Peyer's patch (tissue), 4 donors: ENCODE data around the gene LRRC15. TPM values are rescaled to one million over a fixed set of nuclear protein-coding genes. Genes with fewer than 3 reads are reported as not detected.
A peak's percentile ranks its signal among the peaks of the same experiment; 100 is the strongest.

Experiments used
- DNase-seq, 3 donors: peaks; one replicate each; pipeline ENCODE4 v3.0.0-alpha.2; 2017 to 2019
- H3K27ac ChIP-seq, 4 donors: fragments of 200-600 bp; sonication (generic); one replicate each; pipeline ENCODE4 v1.5.1; 2016 to 2019
- H3K27me3 ChIP-seq, 2 donors: fragments of 200-600 bp; sonication (generic); one replicate each; pipeline ENCODE4 v1.5.1; 2019
- H3K36me3 ChIP-seq, 3 donors: fragments of 200-600 bp; sonication (generic); one replicate each; pipeline ENCODE4 v1.5.1; 2016 to 2019
- H3K4me1 ChIP-seq, 4 donors: fragments of 200-600 bp; sonication (generic); one replicate each; pipeline ENCODE4 v1.5.1; 2016 to 2019
- H3K4me3 ChIP-seq, 4 donors: fragments of 200-600 bp; sonication (generic); 1 replicate in 3 of 4; 2 replicates in 1 of 4; pipeline ENCODE4 v1.5.1; 2016 to 2019; ENCODE audit warnings: mild to moderate bottlenecking in 1 of 4
- H3K9me3 ChIP-seq, 4 donors: fragments of 200-600 bp; sonication (generic); one replicate each; pipeline ENCODE4 v1.5.1; 2016 to 2019; ENCODE audit warnings: mild to moderate bottlenecking in 1 of 4
- CTCF ChIP-seq, 6 experiments: fragments of 450-650 bp in 4 of 6; fragments of 200-600 bp in 2 of 6; sonication (generic) in 1 of 6; IDR thresholded peaks; one replicate each; pipeline ENCODE4 v1.5.1; 2017 to 2019; ENCODE audit warnings: antibody characterized with exemption in 6 of 6, mild to moderate bottlenecking in 3 of 6, moderate library complexity in 1 of 6
- POLR2A ChIP-seq, 2 donors: fragments of 450-650 bp; IDR thresholded peaks; one replicate each; pipeline ENCODE4 v1.5.1; 2017; ENCODE audit warnings: antibody characterized with exemption in 2 of 2, mild to moderate bottlenecking in 2 of 2, moderate library complexity in 2 of 2
- total RNA-seq, 4 donors: library from RNA; depleted of rRNA; stranded (reverse); fragments of >200 nt; gene quantifications; one replicate each; pipeline ENCODE4 v1.1.0, GENCODE V29; 2016

The LRRC15 gene
- total RNA-seq, 4 donors from 2014 or later: 0.28 TPM; not detected in 3

DNA sequence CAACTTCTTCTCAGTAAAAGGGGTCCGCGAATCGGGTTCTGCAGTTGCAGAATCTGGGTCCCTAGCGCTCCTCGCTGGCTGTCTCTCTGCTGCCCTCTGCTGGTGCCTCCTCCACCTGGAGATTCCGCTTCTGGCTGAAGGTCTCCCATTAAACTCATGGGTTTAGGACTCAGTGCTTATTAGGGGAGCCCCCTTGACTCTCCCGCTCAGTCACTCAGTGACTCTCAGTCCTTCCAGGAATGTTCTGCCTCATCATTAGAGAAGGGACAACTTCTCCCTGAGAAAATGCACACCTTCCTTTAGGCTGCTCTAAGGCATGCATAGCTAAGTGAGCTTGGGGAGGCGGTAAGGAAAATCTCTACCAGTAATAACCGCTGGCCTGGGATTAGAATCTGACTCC is 25.5 kb downstream of the LRRC15 start:
- TF ChIP-seq CTCF (IDR thresholded peaks at IDR 0.05): peak; percentile 55 to 89 (median 70)
- TF ChIP-seq POLR2A (IDR thresholded peaks at IDR 0.05): no peak
- no peak overlapping the region for H3K4me3 ChIP-seq
- no peaks in the 10 kb centered on the region for H3K36me3 ChIP-seq
- no peaks in the 10 kb centered on the region for H3K4me1 ChIP-seq
- H3K27me3 ChIP-seq: no peaks in the 10 kb centered on the region
- no peak overlapping the region for H3K27ac ChIP-seq
- DNase-seq: peak; percentile 73 to 90 (median 84)
- no peaks in the 10 kb centered on the region for H3K9me3 ChIP-seq

GRCh38 chr3:194343561-194343893 is 26.0 kb downstream of the LRRC15 start:
- no peak for DNase-seq
- H3K27ac ChIP-seq: no peak overlapping the region
- H3K4me1 ChIP-seq: no peaks in the 10 kb centered on the region
- no peak for TF ChIP-seq CTCF (IDR thresholded peaks at IDR 0.05)
- H3K4me3 ChIP-seq: no peak overlapping the region
- no peaks in the 10 kb centered on the region for H3K36me3 ChIP-seq
- no peaks in the 10 kb centered on the region for H3K9me3 ChIP-seq
- H3K27me3 ChIP-seq: no peaks in the 10 kb centered on the region

DNA sequence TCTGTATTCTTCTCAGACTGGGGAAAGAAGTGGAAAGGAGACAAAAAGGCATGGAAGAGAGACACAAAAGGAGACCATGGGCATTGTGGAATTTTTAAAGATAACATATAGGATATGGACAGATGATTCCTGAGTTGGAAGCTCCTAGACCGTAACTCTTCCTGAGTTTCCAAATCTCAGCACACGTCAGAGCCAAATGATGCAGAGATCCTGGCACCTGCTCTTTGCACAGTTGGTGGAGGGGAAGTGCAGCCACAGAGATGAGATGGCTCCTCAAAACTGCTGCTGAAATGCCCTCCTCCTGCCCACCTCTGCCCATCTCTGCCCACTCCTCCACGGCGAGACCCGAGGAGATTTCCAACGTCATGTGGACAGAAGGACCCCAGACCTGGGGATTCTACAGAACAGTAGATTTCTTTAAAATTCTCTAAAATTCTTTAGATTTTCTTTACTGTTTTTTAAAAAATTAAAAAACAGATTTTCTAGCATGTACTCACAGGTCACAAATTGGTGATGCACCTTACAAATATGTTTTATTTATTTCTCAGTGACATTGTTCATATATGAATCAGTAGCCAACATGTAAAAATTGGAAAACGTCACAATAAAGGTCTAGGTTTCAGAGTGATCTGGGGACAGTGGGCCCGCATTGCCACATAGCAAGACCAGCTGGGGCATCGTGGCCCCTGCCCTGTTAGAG is 26.5 kb downstream of the LRRC15 start:
- Histone ChIP-seq H3K27ac (no peak overlapping the region), H3K27me3 (no peaks in the 10 kb centered on the region), H3K9me3 (no peaks in the 10 kb centered on the region), H3K36me3 (no peaks in the 10 kb centered on the region), H3K4me3 (no peak overlapping the region), H3K4me1 (no peaks in the 10 kb centered on the region)
- TF ChIP-seq POLR2A (IDR thresholded peaks at IDR 0.05) (no peak), CTCF (IDR thresholded peaks at IDR 0.05) (no peak)
- DNase-seq: no peak

DNA sequence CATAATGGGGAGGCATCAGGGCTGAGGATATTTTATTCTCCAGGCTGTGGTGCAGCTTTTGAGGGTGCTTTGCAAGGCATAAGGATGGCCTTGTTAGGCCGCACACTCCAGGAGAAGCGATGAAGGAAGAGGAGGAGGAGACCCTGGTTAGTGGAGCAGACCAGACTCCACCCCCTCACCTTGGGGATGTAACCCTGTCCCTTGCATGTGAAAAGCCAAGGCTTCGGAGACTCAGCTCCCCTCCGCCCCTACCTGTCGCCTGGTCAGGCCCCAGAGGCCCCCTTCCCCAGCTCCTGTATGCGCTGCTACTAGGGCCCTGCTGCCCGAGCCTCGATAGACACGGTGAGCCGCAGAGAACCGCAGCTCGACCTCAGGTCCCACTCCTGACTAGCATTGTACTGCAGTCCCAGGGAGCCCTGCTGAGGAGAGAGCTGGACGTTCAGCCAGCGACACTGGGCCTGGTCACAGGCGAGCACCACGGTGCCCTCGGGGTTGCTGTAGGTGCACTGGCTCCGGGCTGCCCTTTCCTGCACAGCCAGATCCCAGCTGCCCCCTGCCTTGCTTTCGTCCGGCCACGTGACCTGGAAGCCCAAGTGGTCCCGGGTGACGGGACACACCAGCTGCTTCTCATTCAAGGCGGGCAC is 28.7 kb downstream of the LRRC15 start:
- no peaks in the 10 kb centered on the region for H3K36me3 ChIP-seq
- H3K27me3 ChIP-seq: no peaks in the 10 kb centered on the region
- H3K4me1 ChIP-seq: no peaks in the 10 kb centered on the region

DNA sequence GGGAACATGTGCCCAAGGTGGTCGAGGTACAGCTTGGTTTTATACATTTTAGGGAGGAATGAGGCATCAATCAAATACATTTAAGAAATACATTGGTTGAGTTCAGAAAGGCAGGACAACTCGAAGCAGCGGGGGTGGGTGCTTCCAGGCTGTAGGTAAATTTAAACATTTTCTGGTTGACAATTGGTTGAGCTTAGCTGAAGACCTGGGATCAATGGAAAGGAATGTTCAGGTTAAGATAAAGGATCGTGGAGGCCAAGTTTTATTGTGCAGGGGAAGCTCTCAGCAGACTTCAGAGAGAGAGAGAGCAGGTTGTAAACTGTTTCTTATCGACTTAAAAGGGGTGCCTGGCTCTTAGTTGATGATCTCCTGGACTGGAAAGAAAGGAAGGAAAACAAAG is 29.7 kb downstream of the LRRC15 start:
- no peaks in the 10 kb centered on the region for H3K36me3 ChIP-seq
- TF ChIP-seq POLR2A (IDR thresholded peaks at IDR 0.05): no peak
- TF ChIP-seq CTCF (IDR thresholded peaks at IDR 0.05): no peak
- DNase-seq: no peak
- no peaks in the 10 kb centered on the region for H3K4me1 ChIP-seq
- H3K9me3 ChIP-seq: no peaks in the 10 kb centered on the region
- H3K4me3 ChIP-seq: no peak overlapping the region
- H3K27ac ChIP-seq: no peak overlapping the region
- no peaks in the 10 kb centered on the region for H3K27me3 ChIP-seq

More for the DNA sequence above, 28.7 kb downstream of the LRRC15 start:
- DNase-seq: no peak
- Histone ChIP-seq H3K4me3 (no peak overlapping the region), H3K9me3 (no peaks in the 10 kb centered on the region), H3K27ac (no peak overlapping the region)
- TF ChIP-seq POLR2A (IDR thresholded peaks at IDR 0.05) (no peak), CTCF (IDR thresholded peaks at IDR 0.05) (no peak)
